ENCODE measurements around the gene RABGGTA.

DNA sequence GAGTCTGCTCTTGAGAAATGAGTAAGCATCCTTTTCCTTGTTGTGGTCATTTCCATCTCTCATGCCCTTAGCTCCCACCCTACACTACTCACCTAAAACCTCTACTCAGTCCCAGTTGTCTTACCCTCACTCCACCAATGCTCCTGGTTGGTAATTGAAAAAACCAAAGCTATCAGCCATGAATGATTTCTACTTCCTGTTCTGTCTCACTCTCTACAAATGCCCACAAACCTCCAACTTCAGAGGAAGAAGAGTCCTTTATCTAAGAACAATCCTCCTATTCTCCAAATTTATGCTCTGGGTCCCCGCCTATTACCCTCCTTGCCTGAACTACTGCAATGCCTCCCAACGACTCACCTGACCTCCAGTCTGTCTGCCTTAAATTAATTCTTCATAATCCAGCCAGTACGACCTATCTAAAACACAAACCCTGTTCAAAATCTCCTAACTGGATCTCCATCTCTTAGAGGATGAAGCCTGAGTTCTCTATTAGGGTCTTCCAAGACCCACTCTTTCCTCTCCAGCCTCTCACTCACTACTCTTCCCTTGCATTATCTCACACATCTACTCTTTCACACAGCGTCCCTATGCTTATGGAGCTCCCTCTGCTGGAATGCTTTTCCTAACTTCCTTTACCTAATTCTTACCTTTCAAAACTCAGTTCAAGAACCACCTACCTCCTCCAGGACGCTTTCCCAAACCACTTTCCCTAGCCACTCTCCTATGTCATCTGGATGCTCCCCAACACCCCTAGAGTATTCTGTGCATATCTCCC, 26.0 kb upstream of the RABGGTA start:
- TF ChIP-seq, protein P1, sequence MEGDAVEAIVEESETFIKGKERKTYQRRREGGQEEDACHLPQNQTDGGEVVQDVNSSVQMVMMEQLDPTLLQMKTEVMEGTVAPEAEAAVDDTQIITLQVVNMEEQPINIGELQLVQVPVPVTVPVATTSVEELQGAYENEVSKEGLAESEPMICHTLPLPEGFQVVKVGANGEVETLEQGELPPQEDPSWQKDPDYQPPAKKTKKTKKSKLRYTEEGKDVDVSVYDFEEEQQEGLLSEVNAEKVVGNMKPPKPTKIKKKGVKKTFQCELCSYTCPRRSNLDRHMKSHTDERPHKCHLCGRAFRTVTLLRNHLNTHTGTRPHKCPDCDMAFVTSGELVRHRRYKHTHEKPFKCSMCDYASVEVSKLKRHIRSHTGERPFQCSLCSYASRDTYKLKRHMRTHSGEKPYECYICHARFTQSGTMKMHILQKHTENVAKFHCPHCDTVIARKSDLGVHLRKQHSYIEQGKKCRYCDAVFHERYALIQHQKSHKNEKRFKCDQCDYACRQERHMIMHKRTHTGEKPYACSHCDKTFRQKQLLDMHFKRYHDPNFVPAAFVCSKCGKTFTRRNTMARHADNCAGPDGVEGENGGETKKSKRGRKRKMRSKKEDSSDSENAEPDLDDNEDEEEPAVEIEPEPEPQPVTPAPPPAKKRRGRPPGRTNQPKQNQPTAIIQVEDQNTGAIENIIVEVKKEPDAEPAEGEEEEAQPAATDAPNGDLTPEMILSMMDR (IDR thresholded peaks at IDR 0.05): no peak
- TF ChIP-seq POLR2A (IDR thresholded peaks at IDR 0.05): no peak

Measured in ovary (tissue), 3 donors.